ENCODE measurements around the gene IFNA13. TPM values are rescaled to one million over a fixed set of nuclear protein-coding genes. Genes with fewer than 3 reads are reported as not detected.

Gene IFNA13
- total RNA-seq, result not detected

GRCh38 chr9:21367957-21368356 lies at the start of gene IFNA13:
Gene IFNA13, minus strand, starts transcription at chr9:21368057. Its CDS starts 47 bp downstream, at chr9:21368010.
- Histone ChIP-seq H3K27me3 (replicated peaks; ENCODE audit: insufficient read depth) (no peaks in the 10 kb centered on the region), H3K4me3 (no peak within 1 kb of the TSS), H3K36me3 (no peaks in the 10 kb centered on the region), H3K4me1 (ENCODE audit: control insufficient read depth in 1 of 2, low read depth in 2 of 2) (no peaks in the 10 kb centered on the region), H3K27ac (no peak within 1 kb of the TSS), H3K9me3 (no peaks in the 10 kb centered on the region)
- no peak for ATAC-seq (ENCODE audit: insufficient number of reproducible peaks, low FRiP score, low read depth)
- TF ChIP-seq, protein P1, sequence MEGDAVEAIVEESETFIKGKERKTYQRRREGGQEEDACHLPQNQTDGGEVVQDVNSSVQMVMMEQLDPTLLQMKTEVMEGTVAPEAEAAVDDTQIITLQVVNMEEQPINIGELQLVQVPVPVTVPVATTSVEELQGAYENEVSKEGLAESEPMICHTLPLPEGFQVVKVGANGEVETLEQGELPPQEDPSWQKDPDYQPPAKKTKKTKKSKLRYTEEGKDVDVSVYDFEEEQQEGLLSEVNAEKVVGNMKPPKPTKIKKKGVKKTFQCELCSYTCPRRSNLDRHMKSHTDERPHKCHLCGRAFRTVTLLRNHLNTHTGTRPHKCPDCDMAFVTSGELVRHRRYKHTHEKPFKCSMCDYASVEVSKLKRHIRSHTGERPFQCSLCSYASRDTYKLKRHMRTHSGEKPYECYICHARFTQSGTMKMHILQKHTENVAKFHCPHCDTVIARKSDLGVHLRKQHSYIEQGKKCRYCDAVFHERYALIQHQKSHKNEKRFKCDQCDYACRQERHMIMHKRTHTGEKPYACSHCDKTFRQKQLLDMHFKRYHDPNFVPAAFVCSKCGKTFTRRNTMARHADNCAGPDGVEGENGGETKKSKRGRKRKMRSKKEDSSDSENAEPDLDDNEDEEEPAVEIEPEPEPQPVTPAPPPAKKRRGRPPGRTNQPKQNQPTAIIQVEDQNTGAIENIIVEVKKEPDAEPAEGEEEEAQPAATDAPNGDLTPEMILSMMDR (IDR thresholded peaks at IDR 0.05), result no peak
- DNase-seq (ENCODE audit: low spot score), result no peak

DNA sequence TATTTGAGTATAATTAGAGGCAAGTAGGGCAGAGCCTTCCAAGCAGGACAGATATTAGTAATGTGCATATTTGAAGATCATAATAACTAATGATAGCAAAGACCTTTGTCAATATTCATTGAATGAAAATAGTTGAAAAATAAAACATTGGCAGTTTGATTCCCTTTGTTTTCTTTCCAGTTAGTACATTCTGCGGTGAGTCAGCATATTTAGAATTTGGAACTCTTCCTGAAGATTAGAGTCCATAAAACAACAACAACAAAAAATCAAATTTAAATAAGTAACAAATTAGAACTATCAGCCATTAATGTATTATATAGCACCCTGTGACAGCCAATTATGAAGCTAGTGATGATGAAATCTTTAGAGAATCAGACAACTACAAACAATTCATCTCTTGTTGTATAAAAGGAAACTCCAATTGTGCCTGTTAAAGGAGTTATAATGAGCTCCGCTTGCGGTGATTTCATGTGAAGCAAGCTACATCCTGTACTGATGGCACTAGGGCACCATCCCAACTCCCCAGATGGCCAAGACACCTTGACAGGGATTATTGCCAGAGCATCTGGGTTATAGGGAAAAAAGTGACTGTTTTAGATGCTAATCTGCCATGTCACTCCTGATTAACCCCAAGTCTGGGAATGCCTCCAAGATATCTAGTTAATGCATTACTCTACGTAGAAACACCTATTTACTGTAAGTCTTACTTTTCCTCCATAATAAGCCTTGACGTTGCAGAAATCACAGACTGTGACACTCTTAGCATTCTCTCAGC lies 47.8 kb upstream of the IFNA13 start:
- Histone ChIP-seq H3K4me1 (ENCODE audit: control insufficient read depth in 1 of 2, low read depth in 2 of 2) (no peaks in the 10 kb centered on the region), H3K27me3 (replicated peaks; ENCODE audit: insufficient read depth) (no peaks in the 10 kb centered on the region), H3K9me3 (no peaks in the 10 kb centered on the region), H3K27ac (no peak overlapping the region), H3K36me3 (no peaks in the 10 kb centered on the region), H3K4me3 (no peak overlapping the region)
- ATAC-seq (ENCODE audit: insufficient number of reproducible peaks, low FRiP score, low read depth) (no peak), DNase-seq (ENCODE audit: low spot score) (no peak)
- TF ChIP-seq, protein P1 (IDR thresholded peaks at IDR 0.05), result no peak

GRCh38 chr9:21414220-21414940 lies 46.5 kb upstream of the IFNA13 start:
- ATAC-seq (ENCODE audit: insufficient number of reproducible peaks, low FRiP score, low read depth) (no peak), DNase-seq (ENCODE audit: low spot score) (no peak)
- Histone ChIP-seq H3K9me3 (no peaks in the 10 kb centered on the region), H3K27ac (no peak overlapping the region), H3K36me3 (no peaks in the 10 kb centered on the region), H3K4me3 (no peak overlapping the region), H3K4me1 (ENCODE audit: control insufficient read depth in 1 of 2, low read depth in 2 of 2) (no peaks in the 10 kb centered on the region), H3K27me3 (replicated peaks; ENCODE audit: insufficient read depth) (no peaks in the 10 kb centered on the region)
- TF ChIP-seq, protein P1 (IDR thresholded peaks at IDR 0.05), result no peak

- no peaks in the 10 kb centered on the region for H3K4me1 ChIP-seq (ENCODE audit: control insufficient read depth in 1 of 2, low read depth in 2 of 2)
- no peak overlapping the region for H3K4me3 ChIP-seq
- H3K27me3 ChIP-seq (replicated peaks; ENCODE audit: insufficient read depth), result no peaks in the 10 kb centered on the region
- H3K36me3 ChIP-seq, result no peaks in the 10 kb centered on the region
- no peak overlapping the region for H3K27ac ChIP-seq
- ATAC-seq (ENCODE audit: insufficient number of reproducible peaks, low FRiP score, low read depth), result no peak
- no peak for DNase-seq (ENCODE audit: low spot score)
- no peaks in the 10 kb centered on the region for H3K9me3 ChIP-seq
- TF ChIP-seq, protein P1 (IDR thresholded peaks at IDR 0.05), result no peak
These were observed 45.8 kb upstream of the IFNA13 start for GRCh38 chr9:21413624-21414023.

DNA sequence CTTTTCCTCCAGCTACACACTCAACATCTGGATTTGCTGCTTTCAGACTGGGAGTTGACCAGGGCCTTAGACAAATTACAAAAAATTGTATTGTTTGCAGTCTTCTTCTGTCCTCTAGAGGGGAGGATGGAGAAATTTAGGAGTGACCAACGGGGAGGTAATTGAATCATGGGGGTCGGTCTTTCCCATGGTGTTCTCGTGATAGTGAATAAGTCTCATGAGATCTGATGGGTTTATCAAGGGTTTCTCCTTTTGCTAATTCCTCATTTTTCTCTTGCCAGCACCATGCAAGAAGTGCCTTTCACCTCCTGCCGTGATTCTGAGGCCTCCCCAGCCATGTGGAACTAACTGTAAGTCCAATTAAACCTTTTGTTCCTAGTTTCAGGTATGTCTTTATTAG lies 45.3 kb upstream of the IFNA13 start:
- TF ChIP-seq, protein P1 (IDR thresholded peaks at IDR 0.05), result no peak
- DNase-seq (ENCODE audit: low spot score) (no peak), ATAC-seq (ENCODE audit: insufficient number of reproducible peaks, low FRiP score, low read depth) (no peak)
- Histone ChIP-seq H3K9me3 (no peaks in the 10 kb centered on the region), H3K27me3 (replicated peaks; ENCODE audit: insufficient read depth) (no peaks in the 10 kb centered on the region), H3K27ac (no peak overlapping the region), H3K4me3 (no peak overlapping the region), H3K36me3 (no peaks in the 10 kb centered on the region), H3K4me1 (ENCODE audit: control insufficient read depth in 1 of 2, low read depth in 2 of 2) (no peaks in the 10 kb centered on the region)

Data from thoracic aorta (tissue), 2 donors.